Measurements from ENCODE around the gene TMEM270. TPM values are rescaled to one million over a fixed set of nuclear protein-coding genes. Genes with fewer than 3 reads are reported as not detected.

The TMEM270 gene
- total and polyA plus RNA-seq, 8 donors = 0.25 to 0.31 TPM; not detected in 6

- ATAC-seq (no peak), FAIRE-seq (no peak), DNase-seq (no peak)
- Histone ChIP-seq H3K27me3 (no peaks in the 10 kb centered on the region), H3K4me3 (no peak overlapping the region), H3K4me1 (no peaks in the 10 kb centered on the region), H3K27ac (no peak overlapping the region), H3K36me3 (no peaks in the 10 kb centered on the region), H3K9me3 (no peaks in the 10 kb centered on the region)
- TF ChIP-seq, protein P1, sequence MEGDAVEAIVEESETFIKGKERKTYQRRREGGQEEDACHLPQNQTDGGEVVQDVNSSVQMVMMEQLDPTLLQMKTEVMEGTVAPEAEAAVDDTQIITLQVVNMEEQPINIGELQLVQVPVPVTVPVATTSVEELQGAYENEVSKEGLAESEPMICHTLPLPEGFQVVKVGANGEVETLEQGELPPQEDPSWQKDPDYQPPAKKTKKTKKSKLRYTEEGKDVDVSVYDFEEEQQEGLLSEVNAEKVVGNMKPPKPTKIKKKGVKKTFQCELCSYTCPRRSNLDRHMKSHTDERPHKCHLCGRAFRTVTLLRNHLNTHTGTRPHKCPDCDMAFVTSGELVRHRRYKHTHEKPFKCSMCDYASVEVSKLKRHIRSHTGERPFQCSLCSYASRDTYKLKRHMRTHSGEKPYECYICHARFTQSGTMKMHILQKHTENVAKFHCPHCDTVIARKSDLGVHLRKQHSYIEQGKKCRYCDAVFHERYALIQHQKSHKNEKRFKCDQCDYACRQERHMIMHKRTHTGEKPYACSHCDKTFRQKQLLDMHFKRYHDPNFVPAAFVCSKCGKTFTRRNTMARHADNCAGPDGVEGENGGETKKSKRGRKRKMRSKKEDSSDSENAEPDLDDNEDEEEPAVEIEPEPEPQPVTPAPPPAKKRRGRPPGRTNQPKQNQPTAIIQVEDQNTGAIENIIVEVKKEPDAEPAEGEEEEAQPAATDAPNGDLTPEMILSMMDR (IDR thresholded peaks at IDR 0.05) = no peak
- intact Hi-C loops (cut with DNase I) = loop anchor here in 2 of 3 donors (10.0 kb wide), 2 partner anchors 343 to 533 kb away; no protein-coding TSS in a partner anchor
- 90 to 92% methylated on average over 12 of the region's 12 CpGs for WGBS, 2 donors
Measured at GRCh38 chr7:73861305-73861704, 346 bp downstream of the TMEM270 start.

GRCh38 chr7:73864981-73865711 lies 4.2 kb downstream of the TMEM270 start:
- no peak for FAIRE-seq
- Histone ChIP-seq H3K27ac (no peak overlapping the region), H3K9me3 (no peaks in the 10 kb centered on the region), H3K4me3 (no peak overlapping the region), H3K27me3 (no peaks in the 10 kb centered on the region), H3K4me1 (no peaks in the 10 kb centered on the region), H3K36me3 (no peaks in the 10 kb centered on the region)
- DNase-seq = no peak
- intact Hi-C loops (cut with DNase I) = loop anchor here in 2 of 3 donors (5.0 to 10.0 kb wide), 3 partner anchors 162 to 530 kb away; partner anchors contain the start of gene ELN (in 1 of the 2)
- TF ChIP-seq, protein P1 (IDR thresholded peaks at IDR 0.05) = no peak
- 68 to 69% methylated on average over 8 of the region's 8 CpGs for WGBS, 2 donors
- no peak for ATAC-seq

GRCh38 chr7:73865738-73866445 lies 4.9 kb downstream of the TMEM270 start:
- no peak overlapping the region for H3K4me3 ChIP-seq
- no peak overlapping the region for H3K27ac ChIP-seq
- DNase-seq (peak in 1 of 6 donors; percentile 53), ATAC-seq (peak in 3 of 4 donors; percentile 80 to 89 (median 87)), FAIRE-seq (no peak)
- no peaks in the 10 kb centered on the region for H3K9me3 ChIP-seq
- no peaks in the 10 kb centered on the region for H3K4me1 ChIP-seq
- H3K36me3 ChIP-seq = no peaks in the 10 kb centered on the region
- intact Hi-C loops (cut with DNase I) = loop anchor here in 2 of 3 donors (5.0 to 10.0 kb wide), 3 partner anchors 161 to 529 kb away; partner anchors contain the start of gene ELN (in 1 of the 2)
- no peaks in the 10 kb centered on the region for H3K27me3 ChIP-seq
- TF ChIP-seq, protein P1 (IDR thresholded peaks at IDR 0.05) = peak; percentile 7 to 47 (median 32)
- WGBS, 2 donors = 55 to 63% methylated on average over 6 of the region's 6 CpGs

GRCh38 chr7:73866446-73866767 lies 5.4 kb downstream of the TMEM270 start:
- Histone ChIP-seq H3K4me3 (no peak overlapping the region), H3K36me3 (no peaks in the 10 kb centered on the region), H3K4me1 (no peaks in the 10 kb centered on the region), H3K27ac (no peak overlapping the region), H3K27me3 (no peaks in the 10 kb centered on the region), H3K9me3 (no peaks in the 10 kb centered on the region)
- WGBS, 2 donors = 84 to 89% methylated on average over 1 of the region's 1 CpG
- no peak for DNase-seq
- TF ChIP-seq, protein P1 (IDR thresholded peaks at IDR 0.05) = no peak
- FAIRE-seq = no peak
- intact Hi-C loops (cut with DNase I) = loop anchor here in 2 of 3 donors (5.0 to 10.0 kb wide), 3 partner anchors 161 to 528 kb away; partner anchors contain the start of gene ELN (in 1 of the 2)
- no peak for ATAC-seq

Data from pancreas (tissue), 10 donors.